ENCODE measurements around the gene TH. TPM values are rescaled to one million over a fixed set of nuclear protein-coding genes. Genes with fewer than 3 reads are reported as not detected.
"Not testable (repeated sequence)": the region's sequence is repeated elsewhere in the genome, so short reads cannot be mapped to it uniquely, and the experiment has no call there.

TH gene
- total RNA-seq, 1 donor from 2014 or later, result not detected

DNA sequence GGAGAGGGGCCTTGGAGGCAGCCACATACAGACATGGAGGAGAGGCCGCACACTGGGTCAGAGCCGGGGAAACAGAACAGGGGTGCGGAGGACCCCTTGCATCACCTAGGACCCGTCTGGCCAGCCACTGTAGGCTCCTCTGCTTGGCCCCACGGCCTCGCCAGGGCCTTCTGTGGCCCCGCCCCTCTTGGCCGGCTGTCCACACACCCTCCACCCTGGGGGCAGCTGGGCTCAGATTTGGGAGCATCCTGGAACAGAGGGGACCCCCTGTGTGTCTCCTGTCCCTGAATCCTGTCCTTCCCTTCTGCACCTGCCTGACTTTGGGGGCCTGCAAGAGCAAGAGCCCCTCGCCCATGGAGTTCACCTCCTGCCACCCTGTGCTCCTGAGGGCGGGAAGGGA, 7.9 kb upstream of the TH start:
- no peak overlapping the region for H3K27ac ChIP-seq
- TF ChIP-seq CTCF (IDR thresholded peaks at IDR 0.05), result no peak
- no peaks in the 10 kb centered on the region for H3K9me3 ChIP-seq
- ATAC-seq (no peak), DNase-seq (no peak)
- no peaks in the 10 kb centered on the region for H3K4me1 ChIP-seq
- intact Hi-C loops (cut with DNase I), result no loop called here
- H3K36me3 ChIP-seq, result no peaks in the 10 kb centered on the region
- H3K27me3 ChIP-seq, result peaks cover 22% of the 10 kb centered on the region
- H3K4me3 ChIP-seq, result no peak overlapping the region

- Histone ChIP-seq H3K4me1 (no peaks in the 10 kb centered on the region), H3K4me3 (no peak overlapping the region), H3K27ac (no peak overlapping the region), H3K9me3 (no peaks in the 10 kb centered on the region), H3K36me3 (no peaks in the 10 kb centered on the region), H3K27me3 (peaks cover 22% of the 10 kb centered on the region)
- intact Hi-C loops (cut with DNase I), result no loop called here
- DNase-seq, result no peak
- no peak for TF ChIP-seq CTCF (IDR thresholded peaks at IDR 0.05)
- no peak for ATAC-seq
Measured at GRCh38 chr11:2178906-2179494, 7.4 kb upstream of the TH start.

DNA sequence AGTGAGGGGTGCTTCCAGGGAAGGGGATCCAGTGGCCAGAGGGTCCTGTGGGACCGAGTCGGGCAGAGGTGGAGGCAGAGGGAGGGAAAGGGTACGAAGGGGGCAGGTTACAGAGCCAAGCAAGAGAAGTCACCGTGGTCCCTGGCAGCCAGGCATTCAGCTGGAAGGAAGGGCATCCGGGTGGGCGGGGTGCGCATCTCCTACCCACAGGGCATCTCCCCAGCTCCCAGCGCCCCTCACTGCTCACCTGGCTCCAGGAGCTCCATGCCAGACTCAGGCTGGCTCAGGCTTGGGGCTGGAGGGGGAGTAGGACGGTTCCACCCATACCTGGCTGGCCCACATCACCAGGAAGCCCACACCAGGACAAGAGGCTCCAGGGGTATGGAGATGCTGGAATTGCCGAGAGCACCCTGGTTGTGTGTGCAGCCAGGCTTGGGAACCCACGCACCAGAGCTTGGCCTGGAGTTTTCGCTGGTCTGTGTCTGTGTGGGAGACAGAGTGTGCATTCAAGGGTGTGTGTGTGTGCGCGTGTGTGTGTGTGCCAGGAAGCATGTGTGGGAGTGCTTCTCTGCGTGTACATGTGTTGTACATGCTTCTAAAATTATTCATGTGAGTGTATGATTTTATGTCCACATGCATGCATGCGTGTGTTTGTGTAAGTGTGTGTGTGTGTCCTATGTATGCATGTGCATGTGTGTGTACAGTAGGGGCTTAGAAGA, 6.6 kb upstream of the TH start:
- H3K9me3 ChIP-seq; H3K4me3 ChIP-seq; intact Hi-C loops (cut with DNase I); H3K4me1 ChIP-seq; H3K27ac ChIP-seq; H3K36me3 ChIP-seq; ATAC-seq; DNase-seq: not testable (repeated sequence)
- H3K27me3 ChIP-seq, result peaks cover 18% of the 10 kb centered on the region

DNA sequence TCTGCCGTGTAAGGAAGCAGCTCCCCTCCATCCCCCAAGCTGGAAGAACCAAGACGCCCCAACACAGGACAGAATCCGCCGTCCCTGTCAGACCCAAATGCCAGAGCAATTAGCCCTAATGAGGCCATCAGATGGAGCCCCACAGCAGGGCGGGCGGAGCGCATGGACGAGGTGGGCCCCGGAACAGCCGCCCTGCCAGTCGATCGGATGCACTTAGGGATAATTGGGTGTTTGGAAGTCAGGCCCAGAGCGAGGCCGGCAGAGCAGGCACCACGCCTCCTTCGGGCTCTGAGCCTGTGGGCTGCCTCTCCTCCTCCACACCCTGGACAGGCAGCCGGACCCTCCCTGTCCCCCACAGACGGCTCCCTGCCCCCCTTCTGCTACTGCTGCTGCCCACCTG, 5.5 kb upstream of the TH start:
- Histone ChIP-seq H3K36me3 (no peaks in the 10 kb centered on the region), H3K27ac (no peak overlapping the region), H3K4me3 (no peak overlapping the region), H3K27me3 (peaks cover 18% of the 10 kb centered on the region), H3K4me1 (no peaks in the 10 kb centered on the region), H3K9me3 (no peaks in the 10 kb centered on the region)
- ATAC-seq, result no peak
- intact Hi-C loops (cut with DNase I), result no loop called here
- no peak for DNase-seq
- no peak for TF ChIP-seq CTCF (IDR thresholded peaks at IDR 0.05)

- intact Hi-C loops (cut with DNase I), result no loop called here
- DNase-seq, result no peak
Measured at GRCh38 chr11:2176389-2176900, 4.8 kb upstream of the TH start.

More at GRCh38 chr11:2176389-2176900, 4.8 kb upstream of the TH start:
- Histone ChIP-seq H3K27me3 (peaks cover 14% of the 10 kb centered on the region), H3K4me3 (no peak overlapping the region), H3K9me3 (no peaks in the 10 kb centered on the region), H3K27ac (no peak overlapping the region), H3K36me3 (no peaks in the 10 kb centered on the region), H3K4me1 (no peaks in the 10 kb centered on the region)
- no peak for ATAC-seq
- TF ChIP-seq CTCF (IDR thresholded peaks at IDR 0.05), result no peak

All from upper lobe of right lung (tissue), 1 donor.